ENCODE measurements around the gene RBM22. TPM values are rescaled to one million over a fixed set of nuclear protein-coding genes. Genes with fewer than 3 reads are reported as not detected.
A peak's percentile ranks its signal among the peaks of the same experiment; 100 is the strongest.

The RBM22 gene
- total and polyA plus RNA-seq, 2 donors = 38.4 to 76.7 TPM

DNA sequence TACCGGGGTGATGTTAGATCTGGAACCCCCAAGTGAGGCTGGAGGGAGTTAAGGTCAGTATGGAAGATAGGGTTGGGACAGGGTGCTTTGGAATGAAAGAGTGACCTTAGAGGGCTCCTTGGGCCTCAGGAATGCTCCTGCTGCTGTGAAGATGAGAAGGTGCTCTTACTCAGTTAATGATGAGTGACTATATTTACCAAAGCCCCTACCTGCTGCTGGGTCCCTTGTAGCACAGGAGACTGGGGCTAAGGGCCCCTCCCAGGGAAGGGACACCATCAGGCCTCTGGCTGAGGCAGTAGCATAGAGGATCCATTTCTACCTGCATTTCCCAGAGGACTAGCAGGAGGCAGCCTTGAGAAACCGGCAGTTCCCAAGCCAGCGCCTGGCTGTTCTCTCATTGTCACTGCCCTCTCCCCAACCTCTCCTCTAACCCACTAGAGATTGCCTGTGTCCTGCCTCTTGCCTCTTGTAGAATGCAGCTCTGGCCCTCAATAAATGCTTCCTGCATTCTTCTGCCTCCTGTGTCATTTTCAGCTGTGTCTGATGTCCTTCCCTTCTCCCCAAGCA lies 42.1 kb downstream of the RBM22 start:
- H3K36me3 ChIP-seq (ENCODE audit: control insufficient read depth in 2 of 2, insufficient read depth in 2 of 2, low read length in 1 of 2) = no peaks in the 10 kb centered on the region
- DNase-seq (ENCODE audit: low read depth in 6 of 9, low spot score in 9 of 9) = no peak
- H3K9me3 ChIP-seq (ENCODE audit: control insufficient read depth in 2 of 2, insufficient read depth in 1 of 2, low read length in 1 of 2) = no peaks in the 10 kb centered on the region
- H3K4me3 ChIP-seq (ENCODE audit: low read length in 2 of 2) = no peak overlapping the region
- WGBS = 81% methylated on average over 3 of the region's 3 CpGs
- H3K27ac ChIP-seq (ENCODE audit: low read depth in 1 of 2, low read length in 1 of 2) = no peak overlapping the region
- peaks cover 0 to 11% of the 10 kb centered on the region in 2 donors for H3K4me1 ChIP-seq (ENCODE audit: control insufficient read depth in 2 of 2, insufficient read depth in 2 of 2, low read length in 2 of 2)
- H3K27me3 ChIP-seq (ENCODE audit: control insufficient read depth in 2 of 2, insufficient read depth in 1 of 2, low read length in 1 of 2) = peaks cover 0 to 18% of the 10 kb centered on the region in 2 donors

DNA sequence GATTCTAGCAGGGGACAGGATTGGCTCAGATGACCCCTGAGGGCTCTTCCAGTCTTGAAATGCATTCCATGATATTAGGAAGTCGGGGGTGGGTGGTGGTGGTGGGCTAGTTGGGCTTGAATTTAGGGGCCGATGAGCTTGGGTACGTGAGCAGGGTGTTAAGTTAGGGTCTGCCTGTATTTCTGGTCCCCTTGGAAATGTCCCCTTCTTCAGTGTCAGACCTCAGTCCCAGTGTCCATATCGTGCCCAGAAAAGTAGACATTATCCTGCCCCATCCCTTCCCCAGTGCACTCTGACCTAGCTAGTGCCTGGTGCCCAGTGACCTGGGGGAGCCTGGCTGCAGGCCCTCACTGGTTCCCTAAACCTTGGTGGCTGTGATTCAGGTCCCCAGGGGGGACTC lies 42.7 kb downstream of the RBM22 start:
- Histone ChIP-seq H3K27ac (ENCODE audit: low read depth in 1 of 2, low read length in 1 of 2) (no peak overlapping the region), H3K27me3 (ENCODE audit: control insufficient read depth in 2 of 2, insufficient read depth in 1 of 2, low read length in 1 of 2) (peaks cover 0 to 16% of the 10 kb centered on the region in 2 donors), H3K36me3 (ENCODE audit: control insufficient read depth in 2 of 2, insufficient read depth in 2 of 2, low read length in 1 of 2) (no peaks in the 10 kb centered on the region), H3K4me3 (ENCODE audit: low read length in 2 of 2) (no peak overlapping the region), H3K9me3 (ENCODE audit: control insufficient read depth in 2 of 2, insufficient read depth in 1 of 2, low read length in 1 of 2) (no peaks in the 10 kb centered on the region), H3K4me1 (ENCODE audit: control insufficient read depth in 2 of 2, insufficient read depth in 2 of 2, low read length in 2 of 2) (peaks cover 0 to 11% of the 10 kb centered on the region in 2 donors)
- WGBS = 100% methylated on average over 4 of the region's 4 CpGs
- DNase-seq (ENCODE audit: low read depth in 6 of 9, low spot score in 9 of 9) = no peak

DNA sequence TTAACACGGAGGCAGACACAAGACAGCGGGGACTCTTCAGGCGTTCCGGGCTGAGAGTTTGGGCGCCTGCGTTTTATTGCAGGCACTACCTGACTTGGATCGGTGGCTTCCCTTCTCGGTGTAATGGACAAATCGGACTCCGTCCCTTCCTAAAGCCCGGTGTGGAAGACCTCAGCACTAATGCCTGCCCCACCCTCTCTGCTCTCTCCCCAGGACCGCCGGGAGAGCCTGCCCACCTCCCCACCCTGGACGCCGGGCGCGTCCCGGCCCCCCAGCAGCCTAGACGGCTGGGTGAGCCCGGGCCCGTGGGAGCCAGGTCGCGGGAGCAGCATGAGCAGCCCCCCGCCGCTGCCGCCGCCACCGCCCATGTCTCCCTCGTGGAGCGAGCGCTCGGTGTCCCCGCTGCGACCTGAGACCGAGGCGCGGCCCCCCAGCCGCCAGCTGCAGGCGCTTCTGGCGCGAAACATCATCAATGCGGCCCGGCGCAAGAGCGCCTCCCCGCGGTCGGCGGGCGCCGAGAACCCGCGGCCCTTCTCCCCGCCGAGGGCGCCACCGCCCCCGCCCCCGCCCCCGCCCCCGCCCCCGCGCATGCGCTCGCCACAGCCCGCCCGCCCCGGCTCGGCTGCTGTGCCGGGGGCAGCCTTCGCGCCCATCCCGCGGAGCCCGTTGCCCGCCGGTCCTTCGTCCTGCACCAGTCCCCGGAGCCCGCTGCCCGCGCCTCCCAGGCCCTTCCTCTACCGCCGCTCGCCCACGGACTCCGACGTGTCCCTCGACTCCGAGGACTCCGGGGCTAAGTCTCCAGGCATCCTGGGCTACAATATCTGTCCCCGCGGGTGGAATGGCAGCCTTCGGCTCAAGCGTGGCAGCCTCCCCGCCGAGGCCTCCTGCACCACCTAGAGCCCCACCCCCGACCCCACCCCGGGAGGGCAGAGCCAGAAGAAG lies 44.4 kb downstream of the RBM22 start:
- 2% methylated on average over 99 of the region's 99 CpGs for WGBS
- no peak overlapping the region for H3K27ac ChIP-seq (ENCODE audit: low read depth in 1 of 2, low read length in 1 of 2)
- H3K36me3 ChIP-seq (ENCODE audit: control insufficient read depth in 2 of 2, insufficient read depth in 2 of 2, low read length in 1 of 2) = no peaks in the 10 kb centered on the region
- DNase-seq (ENCODE audit: low read depth in 6 of 9, low spot score in 9 of 9) = peak; percentile 44 to 89 (median 73)
- no peaks in the 10 kb centered on the region for H3K9me3 ChIP-seq (ENCODE audit: control insufficient read depth in 2 of 2, insufficient read depth in 1 of 2, low read length in 1 of 2)
- peaks cover 0 to 7% of the 10 kb centered on the region in 2 donors for H3K27me3 ChIP-seq (ENCODE audit: control insufficient read depth in 2 of 2, insufficient read depth in 1 of 2, low read length in 1 of 2)
- peaks cover 0 to 11% of the 10 kb centered on the region in 2 donors for H3K4me1 ChIP-seq (ENCODE audit: control insufficient read depth in 2 of 2, insufficient read depth in 2 of 2, low read length in 2 of 2)
- H3K4me3 ChIP-seq (ENCODE audit: low read length in 2 of 2) = peak overlapping the region; percentile 53 to 54

DNA sequence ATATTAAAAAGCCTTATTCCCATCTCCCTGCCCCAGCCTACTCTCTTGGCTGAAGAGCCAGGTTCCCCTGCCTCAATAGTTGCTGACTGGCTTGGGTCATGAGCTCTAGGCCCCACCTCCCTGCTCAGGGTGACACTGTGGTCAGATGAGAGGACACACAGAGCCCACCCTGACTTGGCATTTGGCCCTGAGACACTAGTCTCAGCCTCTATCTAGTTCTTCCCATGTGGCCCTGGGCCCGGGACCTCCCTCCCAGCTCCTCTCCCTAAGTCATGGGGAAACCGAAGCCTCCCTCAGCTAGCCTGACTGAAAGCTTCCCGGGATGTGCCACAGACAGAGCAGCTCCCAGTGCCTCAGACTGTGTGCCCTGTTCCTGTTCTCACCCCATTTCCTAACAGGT lies 45.6 kb downstream of the RBM22 start:
- no peak overlapping the region for H3K27ac ChIP-seq (ENCODE audit: low read depth in 1 of 2, low read length in 1 of 2)
- peaks cover 0 to 11% of the 10 kb centered on the region in 2 donors for H3K4me1 ChIP-seq (ENCODE audit: control insufficient read depth in 2 of 2, insufficient read depth in 2 of 2, low read length in 2 of 2)
- H3K4me3 ChIP-seq (ENCODE audit: low read length in 2 of 2) = no peak overlapping the region
- H3K9me3 ChIP-seq (ENCODE audit: control insufficient read depth in 2 of 2, insufficient read depth in 1 of 2, low read length in 1 of 2) = no peaks in the 10 kb centered on the region
- DNase-seq (ENCODE audit: low read depth in 6 of 9, low spot score in 9 of 9) = no peak
- no peaks in the 10 kb centered on the region for H3K36me3 ChIP-seq (ENCODE audit: control insufficient read depth in 2 of 2, insufficient read depth in 2 of 2, low read length in 1 of 2)
- peaks cover 0 to 2% of the 10 kb centered on the region in 2 donors for H3K27me3 ChIP-seq (ENCODE audit: control insufficient read depth in 2 of 2, insufficient read depth in 1 of 2, low read length in 1 of 2)
- 97% methylated on average over 3 of the region's 3 CpGs for WGBS

DNA sequence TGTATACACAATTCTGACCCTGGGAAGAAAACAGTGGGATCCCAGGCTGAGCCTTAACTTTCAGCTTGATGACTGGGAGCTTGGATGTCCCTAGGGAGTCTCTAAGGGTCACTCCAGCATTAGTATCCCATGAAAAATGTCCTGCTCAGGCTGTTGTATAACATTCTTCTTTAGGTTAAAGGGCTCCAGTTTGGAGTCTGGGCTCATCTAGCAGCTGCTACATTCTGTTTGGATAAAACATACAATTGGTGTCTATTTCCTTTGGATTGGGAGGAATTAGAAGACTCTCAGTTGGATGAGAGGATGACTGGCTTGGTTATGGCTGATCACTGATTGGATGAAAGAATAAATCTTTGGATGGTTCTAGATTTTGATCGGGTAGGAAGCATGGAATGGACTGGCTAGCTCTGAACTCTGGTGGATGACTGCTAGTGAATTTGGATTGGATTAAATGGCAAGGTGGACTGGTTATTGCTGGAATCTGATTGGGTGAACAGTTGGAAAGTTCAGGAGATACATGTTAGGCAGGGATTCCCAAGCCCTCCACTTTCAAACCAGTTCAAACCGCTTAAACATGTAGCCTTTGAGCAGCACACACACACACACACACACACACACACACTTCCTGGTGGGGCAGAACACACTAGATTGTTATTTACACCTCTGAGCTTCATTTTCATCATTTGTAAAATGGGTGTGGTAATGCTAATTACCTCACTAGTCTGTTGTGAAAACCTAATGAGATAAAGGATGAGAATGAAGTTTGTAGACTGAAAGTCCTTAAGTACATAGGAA lies 46.9 kb downstream of the RBM22 start:
- Histone ChIP-seq H3K4me1 (ENCODE audit: control insufficient read depth in 2 of 2, insufficient read depth in 2 of 2, low read length in 2 of 2) (peaks cover 0 to 11% of the 10 kb centered on the region in 2 donors), H3K27ac (ENCODE audit: low read depth in 1 of 2, low read length in 1 of 2) (no peak overlapping the region), H3K4me3 (ENCODE audit: low read length in 2 of 2) (no peak overlapping the region), H3K36me3 (ENCODE audit: control insufficient read depth in 2 of 2, insufficient read depth in 2 of 2, low read length in 1 of 2) (no peaks in the 10 kb centered on the region), H3K9me3 (ENCODE audit: control insufficient read depth in 2 of 2, insufficient read depth in 1 of 2, low read length in 1 of 2) (no peaks in the 10 kb centered on the region), H3K27me3 (ENCODE audit: control insufficient read depth in 2 of 2, insufficient read depth in 1 of 2, low read length in 1 of 2) (peaks cover 0 to 2% of the 10 kb centered on the region in 2 donors)
- WGBS = 92% methylated on average over 2 of the region's 2 CpGs
- DNase-seq (ENCODE audit: low read depth in 6 of 9, low spot score in 9 of 9) = peak in 1 of 9 donors; percentile 27

DNA sequence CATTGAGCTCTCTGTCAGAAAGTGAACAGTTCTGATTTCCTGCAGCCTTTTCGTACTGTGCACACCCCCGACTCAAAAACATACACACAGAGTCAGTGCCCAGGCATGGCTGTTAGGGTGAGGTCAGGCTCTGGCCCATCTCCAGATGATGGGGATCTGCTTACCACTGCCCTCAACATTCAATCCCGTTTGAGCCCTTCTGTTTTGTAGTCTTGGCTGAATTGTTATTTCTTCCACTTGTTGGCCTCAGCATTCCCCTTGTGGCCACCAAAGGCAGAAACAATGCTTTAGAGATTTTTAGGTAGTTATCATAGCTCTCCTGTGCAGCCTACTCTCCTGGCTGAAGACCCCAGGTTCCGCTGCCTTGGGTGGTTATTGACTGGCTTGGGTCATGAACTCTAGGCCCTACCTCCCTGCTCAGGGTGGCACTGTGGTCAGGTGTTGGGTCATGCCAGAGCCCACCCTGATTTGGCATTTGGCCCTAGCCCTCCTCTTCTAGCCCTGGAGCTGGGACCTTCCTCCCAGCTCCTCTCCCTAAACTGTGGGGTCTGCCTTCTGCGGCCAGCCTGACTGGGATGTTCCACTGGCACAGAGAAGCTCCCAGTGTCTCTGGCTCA lies 47.6 kb downstream of the RBM22 start:
- Histone ChIP-seq H3K4me1 (ENCODE audit: control insufficient read depth in 2 of 2, insufficient read depth in 2 of 2, low read length in 2 of 2) (peaks cover 0 to 11% of the 10 kb centered on the region in 2 donors), H3K9me3 (ENCODE audit: control insufficient read depth in 2 of 2, insufficient read depth in 1 of 2, low read length in 1 of 2) (no peaks in the 10 kb centered on the region), H3K36me3 (ENCODE audit: control insufficient read depth in 2 of 2, insufficient read depth in 2 of 2, low read length in 1 of 2) (no peaks in the 10 kb centered on the region), H3K27ac (ENCODE audit: low read depth in 1 of 2, low read length in 1 of 2) (no peak overlapping the region), H3K4me3 (ENCODE audit: low read length in 2 of 2) (no peak overlapping the region), H3K27me3 (ENCODE audit: control insufficient read depth in 2 of 2, insufficient read depth in 1 of 2, low read length in 1 of 2) (peaks cover 0 to 2% of the 10 kb centered on the region in 2 donors)
- DNase-seq (ENCODE audit: low read depth in 6 of 9, low spot score in 9 of 9) = no peak
- WGBS = 94% methylated on average over 5 of the region's 5 CpGs

DNA sequence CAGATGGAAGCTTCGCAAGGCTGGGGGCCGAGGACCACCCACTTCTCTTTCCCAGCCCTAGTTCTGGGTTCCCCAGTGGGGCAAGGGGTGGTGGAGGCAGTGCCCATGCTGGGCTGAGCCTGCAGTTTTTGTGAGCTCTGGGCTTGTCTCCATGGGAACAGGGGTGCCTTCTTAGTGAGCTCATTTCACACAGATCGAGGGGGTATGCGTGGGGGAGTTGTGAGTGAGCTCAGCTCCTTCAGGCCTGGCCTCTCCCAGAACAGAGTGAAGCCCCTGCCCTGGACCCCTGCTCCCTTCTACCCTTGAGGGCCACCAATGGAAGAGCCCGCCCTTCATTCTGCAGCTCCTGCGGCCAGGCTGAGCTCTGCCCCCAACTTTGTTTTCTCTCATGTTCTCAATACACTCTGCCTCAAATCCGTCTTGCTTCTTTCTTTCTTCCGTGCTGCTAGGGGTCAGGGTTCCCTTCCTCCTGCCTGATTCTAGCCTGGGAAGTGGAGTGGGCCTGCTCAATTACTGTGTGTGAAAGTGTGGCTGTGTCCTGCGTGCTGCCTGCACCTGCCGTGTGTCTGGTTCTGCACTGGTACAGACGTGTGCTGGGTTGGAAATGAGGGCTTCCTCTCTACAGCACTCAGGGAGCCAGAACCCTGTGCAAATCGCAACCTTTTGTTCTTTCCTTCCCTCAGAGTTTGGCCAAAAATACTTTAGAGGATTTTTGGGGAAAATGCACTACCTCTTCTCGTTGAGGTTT lies 48.8 kb downstream of the RBM22 start:
- H3K27ac ChIP-seq (ENCODE audit: low read depth in 1 of 2, low read length in 1 of 2) = no peak overlapping the region
- H3K4me3 ChIP-seq (ENCODE audit: low read length in 2 of 2) = no peak overlapping the region
- H3K4me1 ChIP-seq (ENCODE audit: control insufficient read depth in 2 of 2, insufficient read depth in 2 of 2, low read length in 2 of 2) = peaks cover 0 to 8% of the 10 kb centered on the region in 2 donors
- peaks cover 0 to 2% of the 10 kb centered on the region in 2 donors for H3K27me3 ChIP-seq (ENCODE audit: control insufficient read depth in 2 of 2, insufficient read depth in 1 of 2, low read length in 1 of 2)
- whole genome bisulfite sequencing = 90% methylated on average over 13 of the region's 13 CpGs
- H3K9me3 ChIP-seq (ENCODE audit: control insufficient read depth in 2 of 2, insufficient read depth in 1 of 2, low read length in 1 of 2) = no peaks in the 10 kb centered on the region
- H3K36me3 ChIP-seq (ENCODE audit: control insufficient read depth in 2 of 2, insufficient read depth in 2 of 2, low read length in 1 of 2) = no peaks in the 10 kb centered on the region
- no peak for DNase-seq (ENCODE audit: low read depth in 6 of 9, low spot score in 9 of 9)

DNA sequence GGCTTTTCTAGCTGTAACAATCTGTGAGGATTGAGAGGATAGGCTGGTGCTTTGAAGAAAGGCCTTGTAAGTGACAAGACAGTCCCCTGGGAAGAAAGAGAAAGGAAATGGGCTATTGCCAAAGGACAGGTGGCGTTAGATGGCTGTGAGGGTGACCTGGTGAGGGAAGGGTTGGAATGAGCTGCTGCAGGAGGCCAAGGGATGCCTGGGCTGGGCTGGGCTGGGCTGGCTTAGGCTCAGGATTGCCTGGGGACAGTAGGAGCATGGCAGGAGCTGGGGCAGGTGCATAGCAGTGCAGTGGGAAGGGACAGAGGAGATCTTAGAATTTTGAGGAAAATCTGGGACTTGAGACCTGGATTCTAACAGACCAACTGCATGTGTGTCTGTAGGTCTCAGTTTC lies 49.5 kb downstream of the RBM22 start:
- WGBS = 94% methylated on average over 1 of the region's 1 CpG
- Histone ChIP-seq H3K4me3 (ENCODE audit: low read length in 2 of 2) (no peak overlapping the region), H3K4me1 (ENCODE audit: control insufficient read depth in 2 of 2, insufficient read depth in 2 of 2, low read length in 2 of 2) (peaks cover 0 to 5% of the 10 kb centered on the region in 2 donors), H3K36me3 (ENCODE audit: control insufficient read depth in 2 of 2, insufficient read depth in 2 of 2, low read length in 1 of 2) (no peaks in the 10 kb centered on the region), H3K27ac (ENCODE audit: low read depth in 1 of 2, low read length in 1 of 2) (no peak overlapping the region), H3K27me3 (ENCODE audit: control insufficient read depth in 2 of 2, insufficient read depth in 1 of 2, low read length in 1 of 2) (no peaks in the 10 kb centered on the region), H3K9me3 (ENCODE audit: control insufficient read depth in 2 of 2, insufficient read depth in 1 of 2, low read length in 1 of 2) (no peaks in the 10 kb centered on the region)
- DNase-seq (ENCODE audit: low read depth in 6 of 9, low spot score in 9 of 9) = no peak
